NCI-H146 treated with DMSO at 0.1 percent for 48 hours (cell line): ENCODE data around the gene PGAM2.
"Not testable (repeated sequence)": the region's sequence is repeated elsewhere in the genome, so short reads cannot be mapped to it uniquely, and the experiment has no call there.

Experiments
- DNase-seq: peaks from one replicate; lab custom pipeline; 2025; ENCODE audit not compliant: unreplicated experiment; lab: John Stamatoyannopoulos, UW

PGAM2 gene

DNA sequence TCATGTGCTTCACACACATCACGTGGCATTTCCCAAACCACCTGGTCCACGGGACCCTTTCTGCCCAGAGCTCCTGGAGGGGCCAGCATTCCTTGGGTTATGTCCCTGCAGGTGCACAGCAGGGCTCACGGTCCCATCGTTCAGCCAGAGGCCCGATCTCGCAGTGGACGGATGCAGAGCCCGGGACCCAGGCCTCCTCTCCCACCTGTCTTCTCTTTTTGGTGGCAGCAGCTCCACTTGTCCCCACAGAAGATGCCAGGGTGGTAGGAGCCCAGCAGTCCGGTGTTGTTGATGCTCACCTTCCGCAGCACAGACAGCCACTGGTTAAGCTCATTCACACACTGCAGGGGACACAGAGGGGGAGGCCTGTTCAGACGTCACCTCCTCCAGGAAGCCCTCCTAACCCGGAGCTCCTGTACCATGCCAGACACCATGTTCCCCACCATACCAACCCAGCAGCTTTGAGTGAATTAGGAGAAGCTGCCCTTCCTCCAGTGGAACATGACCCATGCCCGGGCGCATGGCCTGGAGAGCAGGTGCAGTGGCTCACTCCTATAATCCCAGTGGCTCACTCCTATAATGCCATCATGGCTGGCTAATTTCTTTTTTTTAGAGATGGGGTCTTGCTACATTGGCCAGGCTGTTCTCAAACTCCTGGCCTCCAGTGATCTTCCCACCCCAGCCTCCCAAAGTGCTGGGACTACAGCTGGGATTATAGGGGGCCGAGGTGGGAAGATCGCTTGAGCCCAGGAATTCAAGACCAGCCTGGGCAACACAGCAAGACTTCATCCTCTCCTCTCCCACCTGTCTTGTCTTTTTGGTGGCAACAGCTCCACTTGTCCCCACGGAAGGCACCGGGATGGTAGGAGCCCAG, 31.2 kb downstream of the PGAM2 start:
- not testable (repeated sequence) for DNase-seq

- not testable (repeated sequence) for DNase-seq
Measured at GRCh38 chr7:44032031-44032430, 33.3 kb downstream of the PGAM2 start.

GRCh38 chr7:44031319-44031718, 34.0 kb downstream of the PGAM2 start:
- DNase-seq, result not testable (repeated sequence)

GRCh38 chr7:44030029-44030428, 35.3 kb downstream of the PGAM2 start:
- not testable (repeated sequence) for DNase-seq

GRCh38 chr7:44029433-44029832, 35.9 kb downstream of the PGAM2 start:
- DNase-seq, result not testable (repeated sequence)

- DNase-seq, result not testable (repeated sequence)
Measured at GRCh38 chr7:44022796-44023467, 42.4 kb downstream of the PGAM2 start.

DNA sequence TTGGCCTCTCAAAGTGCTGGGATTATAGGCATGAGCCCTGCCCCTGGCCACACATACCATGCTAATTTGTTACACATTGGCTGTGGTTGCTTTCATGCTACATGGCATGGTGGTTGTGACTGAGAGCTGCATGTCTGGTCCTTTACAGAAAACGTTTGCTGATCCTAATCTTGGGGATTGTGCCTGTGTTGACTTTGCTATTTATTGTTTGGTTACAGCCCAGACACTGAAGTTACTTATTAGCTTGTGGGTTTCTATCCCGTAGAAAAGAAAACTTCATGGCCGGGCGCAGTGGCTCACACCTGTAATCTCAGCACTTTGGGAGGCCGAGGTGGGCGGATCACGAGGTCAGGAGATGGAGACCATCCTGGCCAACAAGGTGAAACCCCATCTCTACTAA, 43.3 kb downstream of the PGAM2 start:
- DNase-seq, result not testable (repeated sequence)

DNA sequence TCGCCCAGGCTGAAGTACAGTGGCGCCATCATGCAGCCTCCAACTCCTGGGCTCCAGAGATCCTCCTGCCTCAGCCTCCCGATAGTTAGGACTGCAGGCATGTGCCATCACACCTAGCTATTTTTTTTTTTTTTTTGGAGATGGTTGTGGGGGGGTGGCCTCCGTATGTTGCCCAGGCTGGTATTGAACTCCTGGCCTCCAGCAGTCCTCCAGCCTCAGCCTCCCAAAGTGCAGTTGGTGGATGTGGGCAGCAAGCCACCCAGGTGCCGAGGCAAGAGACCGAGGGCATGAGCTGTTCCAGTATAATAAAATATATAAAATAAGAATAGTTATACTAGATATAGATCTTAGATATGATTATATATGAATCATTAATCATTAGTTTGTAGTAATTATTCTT, 45.5 kb downstream of the PGAM2 start:
- DNase-seq, result not testable (repeated sequence)

GRCh38 chr7:44018857-44019807, 46.2 kb downstream of the PGAM2 start:
- peak; percentile 85 for DNase-seq

DNA sequence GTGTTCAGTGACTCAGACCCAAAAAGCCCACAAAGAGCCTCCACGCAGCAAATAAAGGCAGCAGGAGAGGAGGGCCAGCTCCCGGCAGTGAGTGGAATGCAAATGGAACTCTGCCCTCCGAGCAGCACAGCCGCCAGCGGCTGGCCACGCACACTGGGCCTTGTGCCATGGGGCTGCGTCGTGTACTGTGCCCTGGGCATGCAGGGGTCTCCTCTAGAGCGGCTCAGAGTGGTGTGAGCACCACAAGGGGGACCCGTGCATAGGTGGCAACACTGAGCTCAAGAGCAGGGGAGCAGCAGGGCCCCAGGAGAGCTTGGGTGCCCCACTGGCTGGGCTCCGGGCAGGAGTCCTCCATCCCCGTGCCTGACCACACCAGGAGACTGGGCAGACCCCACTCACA, 50.3 kb downstream of the PGAM2 start:
- DNase-seq, result not testable (repeated sequence)
